ENCODE data around the gene SDC4. TPM values are rescaled to one million over a fixed set of nuclear protein-coding genes. Genes with fewer than 3 reads are reported as not detected.

The SDC4 gene
- polyA plus RNA-seq, 3 donors: 163 to 174 (median 172) TPM

DNA sequence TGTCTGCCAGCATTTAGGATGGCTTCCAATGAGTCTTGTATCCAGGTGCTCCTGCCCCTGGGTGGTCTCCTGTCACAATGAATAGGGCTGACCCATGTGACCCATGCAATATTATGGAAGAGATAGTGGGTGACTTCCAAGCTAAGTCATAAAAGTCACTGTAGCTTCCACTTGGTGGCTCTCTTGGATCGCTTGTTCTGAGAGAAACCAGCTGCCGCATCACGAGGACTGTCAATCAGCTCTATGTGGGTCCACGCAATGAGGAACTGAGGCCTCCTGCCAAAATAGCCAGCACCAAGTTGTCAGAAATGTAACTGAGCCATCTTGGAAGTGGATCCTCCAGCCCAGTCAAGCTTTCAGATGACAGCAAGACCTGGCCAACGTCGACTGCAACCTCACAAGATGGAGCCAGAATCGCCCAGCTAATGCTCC, 25.3 kb downstream of the SDC4 start:
- no peak for DNase-seq (ENCODE audit: low read depth in 3 of 3, low spot score in 2 of 3)

DNA sequence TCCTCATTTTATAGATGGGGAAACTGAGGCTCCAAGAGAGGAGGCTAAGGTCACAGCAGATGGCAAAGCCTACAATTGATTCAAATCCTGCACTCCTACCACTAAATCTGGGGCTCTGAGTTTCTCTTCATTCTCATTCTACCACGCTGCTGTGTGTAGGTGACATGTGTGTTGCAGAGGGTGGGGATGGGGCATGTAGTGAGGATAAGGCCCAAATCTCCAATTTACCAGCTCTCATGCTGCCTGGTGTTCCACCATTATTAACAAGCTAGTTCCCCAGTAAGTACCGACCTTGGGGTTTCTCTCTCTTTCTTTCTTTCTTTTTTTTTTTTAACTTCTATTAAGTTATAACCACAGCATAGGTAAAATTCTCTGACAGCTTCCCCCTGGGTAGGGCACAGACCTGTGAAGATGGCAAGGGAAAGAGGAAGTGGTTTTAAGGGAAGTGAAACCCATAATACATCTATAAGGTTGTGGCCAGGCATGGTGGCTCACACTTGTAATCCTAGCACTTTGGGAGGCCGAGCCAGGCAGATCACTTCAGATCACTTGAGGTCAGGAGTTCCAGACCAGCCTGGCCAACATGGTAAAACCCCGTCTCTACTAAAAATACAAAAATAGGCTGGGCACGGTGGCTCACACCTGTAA, 27.2 kb downstream of the SDC4 start:
- no peak for DNase-seq (ENCODE audit: low read depth in 3 of 3, low spot score in 2 of 3)

DNA sequence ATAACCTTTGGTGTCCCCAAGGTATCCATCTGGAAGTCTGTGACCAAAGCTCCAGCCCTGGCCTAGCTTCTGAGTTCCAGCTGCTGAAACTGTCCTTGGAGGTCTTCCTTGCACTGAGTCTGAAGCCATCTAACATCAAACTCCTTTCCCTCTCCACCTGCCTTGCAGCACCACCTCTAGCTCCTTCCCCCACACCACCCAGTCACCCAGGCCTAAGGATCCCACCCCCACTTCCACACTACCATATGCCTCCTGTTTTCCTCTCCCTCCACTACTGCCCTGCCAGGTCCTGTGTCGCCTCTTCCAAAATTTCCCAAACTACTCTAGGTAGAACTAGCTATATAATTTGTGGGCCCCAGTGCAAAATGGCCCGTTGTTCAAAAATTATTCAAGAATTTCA, 29.3 kb downstream of the SDC4 start:
- DNase-seq (ENCODE audit: low read depth in 3 of 3, low spot score in 2 of 3): no peak

DNA sequence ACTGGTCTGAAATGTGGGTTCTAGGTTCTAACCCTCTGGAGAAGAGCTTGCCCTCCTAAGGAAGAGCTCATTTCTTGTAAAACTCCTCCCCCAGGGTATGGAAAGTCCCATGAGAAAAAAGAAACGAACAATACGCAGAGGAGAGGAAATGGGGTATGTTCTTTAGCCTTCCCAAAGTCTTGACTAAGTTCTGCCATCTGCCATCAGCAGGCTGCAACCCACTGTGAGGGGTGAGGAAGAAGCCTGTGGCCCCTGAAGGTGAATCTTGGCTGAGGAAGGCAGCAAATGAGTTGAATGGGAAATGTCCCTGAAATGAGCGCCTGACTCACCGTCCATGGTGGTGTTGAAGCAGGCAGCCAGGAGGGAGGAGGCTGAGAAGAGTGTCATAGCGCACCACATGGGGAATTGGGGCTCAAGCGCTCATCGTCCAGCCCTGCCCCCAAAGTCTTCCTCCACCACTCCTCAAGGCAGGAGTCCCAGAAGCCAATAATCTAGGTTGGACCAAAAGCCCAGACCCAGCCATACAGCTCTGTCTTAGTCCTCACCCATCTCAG, 29.8 kb downstream of the SDC4 start:
- no peak for DNase-seq (ENCODE audit: low read depth in 3 of 3, low spot score in 2 of 3)

DNA sequence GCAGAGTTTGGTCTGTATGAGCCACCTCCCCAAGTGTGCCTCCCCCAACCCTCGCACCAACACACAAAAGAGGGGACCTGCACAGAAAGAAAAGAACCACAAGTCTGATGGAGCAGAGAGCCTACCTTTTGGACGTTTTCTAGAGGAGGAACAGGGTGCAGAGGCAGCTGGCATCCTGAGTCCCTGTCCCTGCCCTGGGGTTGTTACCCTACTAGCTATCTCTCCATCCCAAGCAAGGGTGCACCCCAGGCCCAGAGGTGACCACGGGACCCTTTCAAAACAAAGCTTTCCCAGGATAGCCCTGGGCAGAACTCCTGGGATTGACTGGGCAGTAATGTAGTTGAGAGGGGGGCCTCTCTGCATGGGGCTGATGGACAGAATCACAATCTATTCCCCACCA, 30.4 kb downstream of the SDC4 start:
- DNase-seq (ENCODE audit: low read depth in 3 of 3, low spot score in 2 of 3): no peak

DNA sequence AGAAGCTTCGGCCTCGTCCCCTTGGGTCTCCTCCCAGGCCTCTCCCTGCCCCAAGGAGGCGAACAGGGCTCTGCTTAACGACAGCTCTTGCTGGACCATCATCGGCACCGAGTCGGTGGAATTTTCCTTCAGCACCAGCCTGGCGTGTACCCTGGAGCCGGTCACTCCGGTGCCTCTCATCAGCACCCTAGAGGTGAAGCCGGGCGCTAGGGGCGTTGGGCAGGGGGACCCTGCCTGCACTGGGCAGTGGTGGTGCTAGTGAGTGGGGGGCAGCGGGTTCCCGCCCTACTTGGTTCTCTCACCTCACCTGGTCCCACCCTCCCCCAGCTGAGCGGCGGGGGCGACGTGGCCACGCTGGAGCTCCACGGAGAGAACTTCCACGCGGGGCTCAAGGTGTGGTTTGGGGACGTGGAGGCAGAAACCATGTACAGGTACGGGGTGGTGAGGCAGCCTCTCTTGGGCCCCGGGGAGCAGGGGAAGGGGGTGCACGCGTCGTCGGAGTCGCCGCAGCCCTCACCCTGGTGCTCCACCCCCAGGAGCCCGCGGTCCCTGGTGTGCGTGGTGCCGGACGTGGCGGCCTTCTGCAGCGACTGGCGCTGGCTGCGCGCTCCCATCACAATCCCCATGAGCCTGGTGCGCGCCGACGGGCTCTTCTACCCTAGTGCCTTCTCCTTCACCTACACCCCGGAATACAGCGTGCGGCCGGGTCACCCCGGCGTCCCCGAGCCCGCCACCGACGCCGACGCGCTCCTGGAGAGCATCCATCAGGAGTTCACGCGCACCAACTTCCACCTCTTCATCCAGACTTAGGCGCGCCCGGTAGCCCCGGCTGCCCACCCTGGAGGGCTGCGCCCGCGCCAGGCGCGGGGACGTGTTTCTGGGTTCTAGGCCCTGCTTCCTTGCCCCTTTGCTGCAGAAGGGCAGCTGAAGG, 31.8 kb downstream of the SDC4 start:
- no peak for DNase-seq (ENCODE audit: low read depth in 3 of 3, low spot score in 2 of 3)

DNA sequence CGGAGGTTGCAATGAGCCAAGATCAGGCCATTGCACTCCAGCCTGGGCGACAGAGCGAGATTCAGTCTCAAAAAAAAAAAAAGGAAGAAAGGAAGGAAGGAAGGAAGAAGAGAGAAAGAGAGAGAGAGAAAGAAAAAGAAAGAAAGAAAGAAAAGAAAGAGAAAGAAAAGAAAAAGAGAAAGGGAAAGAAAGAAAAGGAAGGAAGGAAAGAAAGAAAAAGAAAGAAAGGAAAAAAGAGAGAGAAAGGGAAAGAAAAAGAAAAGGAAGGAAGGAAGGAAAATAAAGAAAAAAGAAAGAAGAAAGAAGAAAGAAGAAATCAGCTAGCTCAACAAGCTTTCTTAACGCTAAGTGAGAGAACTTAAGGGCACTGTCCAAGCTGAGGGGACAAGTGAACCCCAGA, 32.6 kb downstream of the SDC4 start:
- DNase-seq (ENCODE audit: low read depth in 3 of 3, low spot score in 2 of 3): no peak

DNA sequence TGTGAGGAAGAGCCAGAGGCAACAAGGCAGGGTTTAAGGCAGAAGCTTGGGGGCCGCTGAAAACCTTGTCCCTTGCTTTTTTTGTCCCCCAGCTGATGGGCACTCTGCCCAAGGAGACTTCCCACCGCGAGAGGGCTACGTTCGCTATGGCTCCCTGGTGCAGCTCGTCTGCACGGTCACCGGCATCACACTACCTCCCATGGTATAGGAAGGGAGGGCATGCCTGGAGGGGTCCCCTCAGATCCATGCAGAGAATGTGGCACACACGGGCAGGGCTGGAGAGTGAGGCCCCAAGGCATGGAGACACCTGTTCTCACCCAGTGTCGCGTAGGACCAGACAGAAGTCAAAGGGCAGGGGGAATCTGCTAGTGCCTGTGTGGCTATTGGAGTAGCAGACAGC, 34.3 kb downstream of the SDC4 start:
- DNase-seq (ENCODE audit: low read depth in 3 of 3, low spot score in 2 of 3): no peak

DNA sequence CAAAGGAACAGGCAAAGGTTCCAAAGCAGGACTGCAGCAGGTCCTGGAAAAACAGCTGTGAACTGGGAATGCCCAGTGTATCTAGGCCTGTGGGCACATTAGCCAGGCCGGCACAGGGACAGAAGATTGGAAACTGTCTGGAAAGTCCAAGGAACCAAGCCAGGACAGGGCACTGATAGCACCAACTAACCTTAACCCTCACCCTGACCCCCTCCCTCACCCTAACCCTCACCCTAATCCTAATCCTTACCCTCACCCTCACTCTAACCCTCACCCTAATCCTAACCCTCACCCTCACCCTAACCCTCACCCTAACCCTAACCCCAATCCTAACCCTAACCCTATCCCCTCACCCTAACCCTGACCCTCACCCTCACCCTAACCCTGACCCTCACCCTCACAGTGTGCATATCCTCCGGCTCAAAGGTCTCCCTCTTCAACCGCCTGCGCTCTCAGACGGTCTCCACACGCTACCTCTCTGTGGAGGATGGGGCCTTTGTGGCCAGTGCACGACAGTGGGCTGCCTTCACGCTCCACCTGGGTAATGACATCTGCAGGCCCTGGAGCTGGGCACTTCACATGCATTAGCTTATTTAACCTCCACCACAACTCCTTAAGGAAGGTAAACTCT, 35.0 kb downstream of the SDC4 start:
- DNase-seq (ENCODE audit: low read depth in 3 of 3, low spot score in 2 of 3): no peak

DNA sequence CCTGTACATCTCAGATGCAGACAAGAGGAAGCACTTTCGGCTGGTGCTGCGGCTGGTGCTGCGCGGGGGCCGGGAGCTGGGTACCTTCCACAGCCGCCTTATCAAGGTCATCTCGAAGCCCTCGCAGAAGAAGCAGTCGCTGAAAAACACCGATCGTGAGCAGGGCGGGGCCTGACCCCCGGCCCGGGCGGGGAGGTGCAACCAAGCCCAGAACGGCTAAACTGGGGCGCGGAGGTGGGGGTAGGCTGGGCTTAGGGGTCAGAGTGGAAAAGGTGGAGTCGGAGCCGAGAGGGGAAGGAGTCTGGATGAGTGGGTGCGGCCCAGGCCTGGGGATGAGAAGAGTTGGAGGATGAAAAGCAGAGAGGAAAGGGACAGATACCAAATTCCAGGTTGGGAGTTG, 36.0 kb downstream of the SDC4 start:
- DNase-seq (ENCODE audit: low read depth in 3 of 3, low spot score in 2 of 3): no peak

DNA sequence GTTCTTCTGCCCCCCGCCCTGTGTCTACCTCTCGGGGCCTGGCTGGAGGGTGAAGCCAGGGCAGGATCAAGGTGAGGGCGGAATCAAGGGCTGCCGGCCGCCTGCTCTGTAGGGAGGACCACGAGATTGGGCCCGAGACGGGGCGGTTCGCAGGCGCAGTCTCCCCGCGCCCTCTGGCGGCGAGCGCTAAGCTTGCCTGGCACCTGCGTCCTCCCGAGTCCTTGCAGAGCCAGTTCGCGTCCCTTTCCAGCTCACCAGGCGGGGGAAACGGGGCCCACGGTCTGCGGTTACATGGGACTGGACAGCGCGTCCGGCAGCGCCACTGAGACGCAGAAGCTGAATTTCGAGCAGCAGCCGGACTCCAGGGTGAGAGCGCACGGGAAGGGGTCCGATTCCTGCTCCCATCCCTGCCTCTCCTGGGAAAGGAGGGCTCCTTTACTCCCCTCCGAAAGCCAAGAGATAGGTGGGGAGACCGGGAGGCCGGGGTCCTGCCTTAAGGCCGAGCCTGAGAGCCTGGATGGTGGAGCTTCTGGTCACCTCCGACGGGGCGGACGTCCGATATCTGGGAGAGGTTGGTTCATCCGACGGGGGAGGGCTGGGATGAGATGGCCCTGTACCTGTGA, 36.5 kb downstream of the SDC4 start:
- no peak for DNase-seq (ENCODE audit: low read depth in 3 of 3, low spot score in 2 of 3)

DNA sequence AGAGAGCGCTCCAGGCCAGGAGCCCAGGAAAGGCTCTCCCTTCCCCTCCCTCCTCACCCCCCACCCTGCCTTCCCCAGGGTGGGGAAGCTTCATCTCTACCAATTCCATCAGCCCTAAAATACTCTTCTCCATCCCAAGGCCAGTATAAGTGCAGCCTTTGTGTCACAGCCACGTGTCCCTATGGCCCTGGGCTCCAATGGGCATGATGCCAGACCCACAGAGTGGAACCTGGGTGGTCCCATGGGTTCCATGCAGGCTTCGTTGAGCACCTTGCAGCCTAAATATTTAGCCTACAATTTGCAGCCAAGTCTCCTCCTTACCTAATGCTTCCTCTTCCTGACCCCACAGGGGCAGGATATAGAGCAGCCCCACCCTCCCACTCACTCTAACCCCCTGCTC, 39.1 kb downstream of the SDC4 start:
- DNase-seq (ENCODE audit: low read depth in 3 of 3, low spot score in 2 of 3): no peak

DNA sequence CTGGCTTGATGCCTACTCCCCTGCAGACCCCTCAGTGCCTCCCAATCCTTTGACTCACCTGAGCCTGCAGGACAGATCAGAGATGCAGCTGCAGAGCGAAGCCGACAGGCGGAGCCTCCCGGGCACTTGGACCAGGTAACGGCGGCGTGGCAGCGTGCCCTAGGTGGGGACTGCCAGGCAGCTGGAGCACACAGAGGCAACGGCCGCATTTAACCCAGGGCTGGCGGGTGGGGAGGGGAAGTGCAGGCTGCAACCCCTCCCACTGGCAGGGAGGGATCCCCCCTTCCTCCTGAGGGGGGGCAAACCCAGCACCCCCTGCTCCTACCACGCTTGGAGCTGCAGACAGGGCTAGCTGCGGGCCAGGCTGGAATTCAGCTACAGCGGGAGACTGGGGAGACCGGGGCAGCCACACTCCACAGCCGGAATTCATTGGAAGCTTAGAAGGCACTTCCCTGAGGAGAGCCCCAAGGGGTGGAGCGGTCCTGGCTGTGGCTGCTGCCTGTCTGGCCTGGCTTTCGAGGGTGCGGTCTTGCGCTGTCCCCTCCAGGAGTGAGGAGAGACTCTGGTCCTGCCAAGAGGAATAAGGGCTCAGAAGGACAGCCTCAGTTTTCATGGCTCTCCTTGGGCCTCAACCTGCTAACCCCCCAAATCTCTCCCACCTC, 40.0 kb downstream of the SDC4 start, which contains the start of gene MATN4:
Gene MATN4 (minus strand): TSS at position 183 of the 662 bp plus-strand sequence. CDS start 2,717 bp downstream, outside the sequence.
- no peak for DNase-seq (ENCODE audit: low read depth in 3 of 3, low spot score in 2 of 3)

DNA sequence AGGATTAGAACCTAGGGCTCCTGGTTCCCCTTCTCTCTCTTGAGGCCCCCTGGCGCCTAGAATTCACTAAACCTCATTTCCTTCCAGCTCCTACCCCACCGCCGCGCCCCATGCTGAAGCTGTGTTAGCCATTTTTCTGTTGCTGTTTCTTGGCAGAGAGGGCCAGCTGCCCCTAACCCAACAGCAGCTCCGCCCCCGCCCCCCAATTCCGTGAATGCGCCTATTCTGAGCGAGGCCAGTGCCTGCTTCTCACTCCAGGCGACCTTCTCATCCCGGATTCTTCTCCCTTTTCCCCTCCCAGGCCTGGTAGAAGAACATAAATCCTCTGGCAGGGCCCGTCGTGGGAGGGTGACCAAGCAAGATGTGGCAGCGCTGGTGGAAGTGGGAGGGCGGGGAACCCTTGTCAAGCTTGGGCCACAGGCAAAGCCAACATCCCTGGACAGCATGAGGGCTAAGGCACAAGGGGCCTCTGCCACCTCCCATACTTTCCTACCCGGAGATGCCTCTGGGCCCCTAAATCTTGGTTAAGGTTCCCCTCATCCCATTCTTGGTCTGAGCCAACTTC, 41.1 kb downstream of the SDC4 start:
- DNase-seq (ENCODE audit: low read depth in 3 of 3, low spot score in 2 of 3): no peak

DNA sequence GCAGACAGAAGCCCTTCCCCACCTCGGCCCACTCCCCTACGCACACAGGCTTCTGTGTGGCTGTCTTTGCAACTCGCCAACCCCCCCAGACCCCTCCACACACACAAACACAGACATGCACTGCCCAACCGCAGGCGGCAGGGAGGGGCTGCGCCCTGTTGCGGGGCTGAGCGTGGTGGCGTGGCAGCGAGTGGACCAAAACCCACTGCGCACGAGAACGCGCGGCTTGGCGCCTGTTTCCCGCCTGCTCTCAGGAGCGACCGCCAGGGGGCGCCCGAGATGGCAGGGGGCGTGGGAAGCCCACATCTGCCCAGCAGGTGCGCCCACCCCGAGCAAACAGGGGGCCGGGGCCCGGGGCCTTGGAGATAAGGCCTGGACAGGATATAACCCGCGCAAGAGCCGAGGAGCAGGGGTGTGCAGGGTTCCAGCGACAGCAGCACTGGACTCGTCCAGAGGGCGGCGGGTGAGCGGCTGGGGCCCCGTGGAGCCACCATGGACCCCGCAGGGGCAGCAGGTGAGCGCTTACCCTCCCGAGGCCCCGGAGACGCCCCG, 41.7 kb downstream of the SDC4 start, which contains the start of gene RBPJL:
Gene RBPJL (plus strand): TSS at position 410 of the 552 bp plus-strand sequence. CDS start 83 bp downstream, at position 493.
- no peak for DNase-seq (ENCODE audit: low read depth in 3 of 3, low spot score in 2 of 3)

DNA sequence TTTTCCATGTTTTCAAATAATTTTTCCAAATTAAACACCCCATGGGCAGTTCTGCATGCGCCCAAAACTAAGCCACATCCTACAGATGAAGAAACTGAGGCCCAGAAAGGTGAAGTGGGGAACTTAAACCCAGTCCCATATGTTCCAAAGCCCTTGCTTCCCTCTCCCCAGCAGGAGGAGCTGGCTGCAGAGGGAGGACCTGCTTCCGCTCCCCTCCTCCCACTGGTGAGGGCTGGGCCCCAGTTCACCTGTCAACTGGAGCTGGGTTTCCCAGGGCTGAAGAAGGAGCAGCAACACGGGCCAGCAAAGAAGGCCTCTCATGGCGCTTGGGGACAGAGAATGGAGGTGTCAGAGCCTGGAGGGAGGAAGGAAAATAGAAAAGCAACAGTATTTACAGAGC, 43.0 kb downstream of the SDC4 start:
- DNase-seq (ENCODE audit: low read depth in 3 of 3, low spot score in 2 of 3): no peak

DNA sequence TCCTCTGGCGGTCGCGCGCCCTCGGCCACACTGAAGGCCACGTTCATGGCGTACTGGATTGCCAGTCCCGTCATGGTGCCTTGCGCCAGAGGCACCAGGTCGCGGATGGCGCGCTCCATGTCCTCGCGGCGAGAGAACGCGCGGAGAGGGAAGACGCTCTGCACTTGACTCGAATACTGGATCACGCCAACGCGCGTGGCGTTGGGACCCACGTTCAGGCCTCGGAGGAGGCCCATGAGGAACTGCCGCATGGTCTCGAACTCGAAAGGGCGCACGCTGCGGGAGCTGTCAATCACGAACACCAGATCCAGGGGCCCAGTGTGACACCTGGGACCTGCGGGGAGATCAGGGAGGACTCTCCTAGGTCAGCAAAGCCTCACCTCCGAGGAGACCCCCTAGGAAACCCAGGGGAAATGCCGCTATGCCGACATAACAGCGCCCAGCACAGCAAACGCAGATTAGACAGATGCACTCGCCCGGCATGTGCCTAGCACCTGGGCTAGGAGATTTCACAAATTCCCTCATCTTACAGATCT, 43.7 kb downstream of the SDC4 start:
- DNase-seq (ENCODE audit: low read depth in 3 of 3, low spot score in 2 of 3): no peak

DNA sequence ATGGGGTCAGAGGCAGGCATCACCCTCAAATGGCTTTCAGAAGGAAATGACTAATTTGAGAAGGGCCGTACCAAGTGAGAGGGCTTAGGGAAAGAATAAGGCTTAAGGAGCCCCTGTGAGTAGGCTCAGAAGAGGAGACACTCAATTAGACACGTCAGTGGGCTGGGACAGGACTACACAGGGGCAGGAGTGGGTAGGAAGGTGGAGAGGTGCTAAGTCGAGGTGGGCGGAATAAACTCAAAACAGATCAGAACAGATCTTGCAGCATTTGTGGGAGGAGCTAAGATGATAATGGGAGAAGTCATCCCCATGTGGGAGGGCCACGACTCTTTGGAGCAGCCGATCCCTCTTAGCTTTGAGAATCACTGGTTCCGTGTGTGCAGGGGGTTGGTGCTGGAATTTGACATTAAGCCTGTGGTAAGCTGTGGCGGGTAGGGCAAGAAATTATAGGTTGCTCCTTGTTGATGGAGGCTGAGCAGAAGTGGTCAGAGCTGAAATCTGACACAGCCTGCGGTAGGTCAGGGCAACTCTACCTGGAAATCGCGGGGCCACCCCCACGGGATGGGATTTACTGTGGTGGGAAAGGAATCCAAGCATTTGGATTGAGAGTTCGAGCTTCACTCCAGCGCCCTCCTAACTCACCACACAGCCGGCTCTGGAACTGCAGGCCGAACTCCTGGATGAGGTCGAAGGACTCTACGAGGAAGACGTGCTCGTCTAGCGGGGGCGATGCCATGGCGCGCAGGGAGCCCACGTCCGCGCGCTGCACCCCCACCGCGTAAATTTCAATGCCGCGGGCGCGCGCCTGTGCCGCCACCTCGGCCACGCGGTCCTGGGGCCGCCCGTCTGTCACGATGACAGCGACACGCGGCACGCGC, 44.4 kb downstream of the SDC4 start:
- no peak for DNase-seq (ENCODE audit: low read depth in 3 of 3, low spot score in 2 of 3)
